SIG-M5 treated with dmso at 0.1 percent for 504 hours (cell line): ENCODE data around the gene KRTAP20-3.

Source experiments
- DNase-seq: peaks from one replicate; lab custom pipeline; 2025; ENCODE audit not compliant: unreplicated experiment; lab: John Stamatoyannopoulos, UW

KRTAP20-3 gene

DNA sequence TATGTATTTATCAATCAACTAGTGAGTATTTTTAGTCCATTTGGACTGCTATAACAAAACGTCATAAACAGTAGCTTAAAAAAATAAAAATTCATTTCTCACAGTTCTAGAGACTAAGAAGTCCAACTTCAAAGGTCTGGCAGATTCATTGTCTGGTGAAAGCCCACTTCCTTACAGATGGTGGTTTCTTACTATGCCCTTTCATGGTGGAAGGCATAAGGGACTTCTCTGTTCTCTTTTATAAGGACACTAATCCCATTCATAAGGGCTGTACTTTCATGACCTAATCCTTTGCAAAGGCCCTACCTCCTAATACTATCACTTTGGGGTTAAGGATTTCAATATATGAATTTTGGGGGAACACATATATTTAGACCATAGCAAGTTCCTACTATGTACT, 37.9 kb downstream of the KRTAP20-3 start:
- no peak for DNase-seq

DNA sequence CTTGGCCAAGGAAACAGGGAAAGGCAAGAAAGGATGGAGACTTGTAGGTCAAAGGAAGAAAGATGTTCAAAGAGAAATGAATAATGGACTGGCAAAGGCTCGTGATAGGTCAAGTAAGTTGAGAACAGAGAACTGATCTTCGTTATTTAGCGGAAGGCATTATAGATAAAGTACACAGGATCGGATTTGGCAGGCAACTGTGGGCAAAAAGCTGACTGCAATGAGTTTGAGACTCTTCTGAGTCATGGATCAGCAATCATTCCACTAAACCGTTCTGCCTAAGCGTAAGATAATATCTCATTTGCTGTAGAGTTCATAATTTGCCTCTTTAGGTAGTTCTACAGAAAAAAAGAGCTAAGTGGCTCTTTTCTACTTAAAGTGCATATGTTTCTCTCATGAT, 41.8 kb downstream of the KRTAP20-3 start:
- no peak for DNase-seq

DNA sequence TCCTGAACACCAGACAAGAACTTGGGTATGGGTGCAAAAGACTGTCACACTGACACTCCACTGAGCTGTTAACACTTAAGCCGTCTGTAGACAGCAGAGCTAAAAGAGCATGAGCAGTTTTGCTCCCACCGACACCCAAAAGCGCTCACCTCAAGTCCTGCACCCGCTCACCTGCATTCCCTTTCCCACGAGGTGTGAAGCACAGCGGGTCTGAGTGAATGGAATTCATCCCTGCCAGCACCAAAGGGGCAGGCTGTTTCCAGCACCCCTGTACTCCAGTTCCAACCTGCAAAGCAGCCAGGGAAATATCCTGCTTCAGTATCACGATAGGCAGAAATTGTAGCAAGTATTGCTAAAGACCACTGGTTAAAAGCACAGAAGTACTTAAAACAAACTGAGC, 47.2 kb downstream of the KRTAP20-3 start:
- DNase-seq = no peak
